ENCODE measurements around the gene RARS1.

DNA sequence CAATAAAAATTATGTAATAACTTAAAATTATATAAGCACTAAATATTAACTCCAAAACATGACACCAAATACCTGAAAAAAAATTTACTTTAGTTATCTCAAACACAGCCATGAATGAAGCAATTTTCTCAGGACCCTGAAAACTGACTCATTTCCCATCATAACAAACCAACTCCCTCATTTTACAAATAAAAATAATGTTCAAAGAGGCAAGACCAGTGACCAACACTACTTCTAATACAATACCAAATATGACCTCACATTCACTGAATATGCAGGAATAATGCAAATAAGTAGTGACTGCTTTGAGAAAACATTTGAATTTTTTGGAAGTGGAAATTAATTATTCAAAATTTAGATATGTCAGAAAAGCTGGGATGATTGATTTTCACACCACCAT lies 64.4 kb downstream of the RARS1 start:
- TF ChIP-seq, protein P1, sequence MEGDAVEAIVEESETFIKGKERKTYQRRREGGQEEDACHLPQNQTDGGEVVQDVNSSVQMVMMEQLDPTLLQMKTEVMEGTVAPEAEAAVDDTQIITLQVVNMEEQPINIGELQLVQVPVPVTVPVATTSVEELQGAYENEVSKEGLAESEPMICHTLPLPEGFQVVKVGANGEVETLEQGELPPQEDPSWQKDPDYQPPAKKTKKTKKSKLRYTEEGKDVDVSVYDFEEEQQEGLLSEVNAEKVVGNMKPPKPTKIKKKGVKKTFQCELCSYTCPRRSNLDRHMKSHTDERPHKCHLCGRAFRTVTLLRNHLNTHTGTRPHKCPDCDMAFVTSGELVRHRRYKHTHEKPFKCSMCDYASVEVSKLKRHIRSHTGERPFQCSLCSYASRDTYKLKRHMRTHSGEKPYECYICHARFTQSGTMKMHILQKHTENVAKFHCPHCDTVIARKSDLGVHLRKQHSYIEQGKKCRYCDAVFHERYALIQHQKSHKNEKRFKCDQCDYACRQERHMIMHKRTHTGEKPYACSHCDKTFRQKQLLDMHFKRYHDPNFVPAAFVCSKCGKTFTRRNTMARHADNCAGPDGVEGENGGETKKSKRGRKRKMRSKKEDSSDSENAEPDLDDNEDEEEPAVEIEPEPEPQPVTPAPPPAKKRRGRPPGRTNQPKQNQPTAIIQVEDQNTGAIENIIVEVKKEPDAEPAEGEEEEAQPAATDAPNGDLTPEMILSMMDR (IDR thresholded peaks at IDR 0.05), result no peak
- TF ChIP-seq POLR2AphosphoS5 (IDR thresholded peaks at IDR 0.05), result no peak
